Natural killer cell (primary cell): ENCODE data around the gene SKA3. TPM values are rescaled to one million over a fixed set of nuclear protein-coding genes. Genes with fewer than 3 reads are reported as not detected.

Experiments
- ATAC-seq, 3 donors: fragments of 150-1000 bp in 2 of 3; fragments of 200-7000 bp in 1 of 3; cut with Tn5 transposase; 1 replicate in 1 of 3; 2 replicates in 2 of 3; pipeline ENCODE4 v1.10.0; 2021; ENCODE audit warnings: mild to moderate bottlenecking in 2 of 3, moderate library complexity in 2 of 3
- DNase-seq, 2 donors: peaks; one replicate each; pipeline versions ENCODE4 v3.0.0 to v3.0.0-alpha.2; 2013 to 2021; ENCODE audit warnings: mixed read lengths in 1 of 2
- H3K27ac ChIP-seq: one replicate; pipeline ENCODE4 v1.5.1; 2013; ENCODE audit warnings: mild to moderate bottlenecking, low read length
- H3K27me3 ChIP-seq: one replicate; pipeline ENCODE4 v1.6.1; 2013; ENCODE audit warnings: low read length; ENCODE audit not compliant: control insufficient read depth, insufficient read depth
- H3K36me3 ChIP-seq: one replicate; pipeline ENCODE4 v1.6.1; 2013; ENCODE audit warnings: low read length; ENCODE audit not compliant: control insufficient read depth, insufficient read depth
- H3K4me1 ChIP-seq: one replicate; pipeline ENCODE4 v1.6.1; 2013; ENCODE audit warnings: low read length; ENCODE audit not compliant: control insufficient read depth, insufficient read depth
- H3K4me3 ChIP-seq: one replicate; pipeline ENCODE4 v1.5.1; 2013; ENCODE audit warnings: low read length
- H3K9me3 ChIP-seq: one replicate; pipeline ENCODE4 v1.6.1; 2013; ENCODE audit warnings: low read length; ENCODE audit not compliant: control insufficient read depth, insufficient read depth
- H3K27ac Mint-ChIP-seq, 2 donors: one replicate each; pipeline ENCODE4 v1.8.0; 2022; ENCODE audit warnings: mild to moderate bottlenecking in 2 of 2, mixed read lengths in 2 of 2, moderate library complexity in 1 of 2
- H3K27me3 Mint-ChIP-seq, 2 donors: one replicate each; pipeline ENCODE4 v1.8.0; 2022; ENCODE audit warnings: low read depth in 2 of 2, mixed read lengths in 2 of 2
- H3K36me3 Mint-ChIP-seq: one replicate; pipeline ENCODE4 v1.8.0; 2022; ENCODE audit warnings: mixed read lengths
- H3K4me1 Mint-ChIP-seq, 2 donors: one replicate each; pipeline ENCODE4 v1.8.0; 2022; ENCODE audit warnings: mixed read lengths in 2 of 2
- H3K4me3 Mint-ChIP-seq: one replicate; pipeline ENCODE4 v1.8.0; 2022; ENCODE audit warnings: mild to moderate bottlenecking, moderate library complexity, mixed read lengths
- H3K9me3 Mint-ChIP-seq, 2 donors: one replicate each; pipeline ENCODE4 v1.8.0; 2022; ENCODE audit warnings: mixed read lengths in 2 of 2
- WGBS: methylation state at CpG from one replicate; pipeline ENCODE4 v1.1.7; 2013; ENCODE audit warnings: missing lambda C conversion rate; ENCODE audit not compliant: insufficient coverage; 5-methylcytosine and 5-hydroxymethylcytosine counted together
- intact Hi-C: fragments of 100-400 bp; cut with micrococcal nuclease; formaldehyde crosslinking; loops from one replicate; pipeline ENCODE4 v1.14.2; 2022
- total RNA-seq, 4 donors: library from RNA; stranded (reverse); fragments of 120-200 nt in 1 of 4; gene quantifications; one replicate each; pipeline versions ENCODE4 v1.2.3 to v1.2.4, GENCODE V29; 2013 to 2022
- TF ChIP-seq, protein P1 (sequence below): fragments of 200-600 bp; IDR thresholded peaks from one replicate; pipeline ENCODE4 v1.8.0; 2022; ENCODE audit warnings: antibody characterized with exemption

SKA3 gene
- total RNA-seq, 3 donors from 2014 or later (not counting 1 experiment from before 2014, with no cell fraction given): 1.3 to 3.2 (median 1.4) TPM

DNA sequence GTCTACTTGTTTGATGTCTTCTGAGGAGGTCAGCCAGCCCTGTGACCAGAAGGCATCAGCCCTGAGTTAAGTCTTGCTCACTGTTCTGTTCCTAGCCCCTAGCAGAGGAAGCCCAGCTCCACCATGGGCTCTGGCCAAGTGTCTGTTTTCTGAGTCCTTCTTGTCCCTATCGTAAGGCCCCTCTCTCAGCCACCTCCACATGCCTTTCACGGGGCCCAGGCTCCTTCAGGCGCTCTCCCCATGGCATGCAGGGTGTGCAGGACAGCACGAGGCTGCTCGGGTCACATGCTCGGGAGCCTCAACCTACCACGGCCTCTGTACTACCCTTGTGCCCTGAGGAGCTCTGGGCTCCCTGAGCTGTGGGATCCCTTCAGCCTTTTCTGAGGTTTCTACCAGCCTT, 67.2 kb downstream of the SKA3 start:
- Histone ChIP-seq H3K27me3 (no peaks in the 10 kb centered on the region), H3K4me3 (no peak overlapping the region), H3K36me3 (no peaks in the 10 kb centered on the region), H3K9me3 (no peaks in the 10 kb centered on the region), H3K4me1 (no peaks in the 10 kb centered on the region), H3K27ac (no peak overlapping the region)
- 88% methylated on average over 7 of the region's 7 CpGs for WGBS
- H3K27me3 Mint-ChIP-seq: no peaks in the 10 kb centered on the region
- H3K4me3 Mint-ChIP-seq: no peak overlapping the region
- H3K9me3 Mint-ChIP-seq: no peaks in the 10 kb centered on the region
- TF ChIP-seq, protein P1, sequence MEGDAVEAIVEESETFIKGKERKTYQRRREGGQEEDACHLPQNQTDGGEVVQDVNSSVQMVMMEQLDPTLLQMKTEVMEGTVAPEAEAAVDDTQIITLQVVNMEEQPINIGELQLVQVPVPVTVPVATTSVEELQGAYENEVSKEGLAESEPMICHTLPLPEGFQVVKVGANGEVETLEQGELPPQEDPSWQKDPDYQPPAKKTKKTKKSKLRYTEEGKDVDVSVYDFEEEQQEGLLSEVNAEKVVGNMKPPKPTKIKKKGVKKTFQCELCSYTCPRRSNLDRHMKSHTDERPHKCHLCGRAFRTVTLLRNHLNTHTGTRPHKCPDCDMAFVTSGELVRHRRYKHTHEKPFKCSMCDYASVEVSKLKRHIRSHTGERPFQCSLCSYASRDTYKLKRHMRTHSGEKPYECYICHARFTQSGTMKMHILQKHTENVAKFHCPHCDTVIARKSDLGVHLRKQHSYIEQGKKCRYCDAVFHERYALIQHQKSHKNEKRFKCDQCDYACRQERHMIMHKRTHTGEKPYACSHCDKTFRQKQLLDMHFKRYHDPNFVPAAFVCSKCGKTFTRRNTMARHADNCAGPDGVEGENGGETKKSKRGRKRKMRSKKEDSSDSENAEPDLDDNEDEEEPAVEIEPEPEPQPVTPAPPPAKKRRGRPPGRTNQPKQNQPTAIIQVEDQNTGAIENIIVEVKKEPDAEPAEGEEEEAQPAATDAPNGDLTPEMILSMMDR: no peak
- intact Hi-C loops: no loop called here
- no peak overlapping the region for H3K27ac Mint-ChIP-seq
- H3K36me3 Mint-ChIP-seq: no peaks in the 10 kb centered on the region
- DNase-seq (no peak), ATAC-seq (no peak)
- no peaks in the 10 kb centered on the region for H3K4me1 Mint-ChIP-seq

DNA sequence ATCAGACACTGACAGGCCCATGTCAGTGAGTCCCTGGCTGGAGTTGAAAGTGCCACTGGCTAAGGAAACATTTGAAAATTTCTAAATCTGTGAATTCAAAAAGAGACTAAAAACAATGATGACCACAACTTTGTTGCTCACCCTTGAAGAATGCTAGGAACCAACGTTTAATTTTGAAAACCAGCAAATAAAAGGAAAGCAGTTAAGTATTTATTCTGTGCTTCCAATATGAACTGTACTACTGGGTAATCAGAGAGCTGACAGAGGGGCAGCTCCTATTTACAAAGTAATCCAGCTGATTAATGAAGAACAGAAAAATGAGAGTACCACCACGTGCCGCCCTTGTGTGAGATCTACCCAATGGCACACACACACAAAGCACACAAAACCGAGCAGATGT, 70.3 kb downstream of the SKA3 start:
- Mint-ChIP-seq H3K27me3 (no peaks in the 10 kb centered on the region), H3K9me3 (no peaks in the 10 kb centered on the region), H3K36me3 (no peaks in the 10 kb centered on the region), H3K4me3 (no peak overlapping the region), H3K27ac (no peak overlapping the region), H3K4me1 (no peaks in the 10 kb centered on the region)
- Histone ChIP-seq H3K4me1 (no peaks in the 10 kb centered on the region), H3K4me3 (no peak overlapping the region), H3K36me3 (no peaks in the 10 kb centered on the region), H3K27me3 (no peaks in the 10 kb centered on the region), H3K9me3 (no peaks in the 10 kb centered on the region), H3K27ac (no peak overlapping the region)
- intact Hi-C loops: no loop called here
- no peak for DNase-seq
- 83% methylated on average over 4 of the region's 4 CpGs for WGBS
- TF ChIP-seq, protein P1: no peak
- ATAC-seq: no peak

DNA sequence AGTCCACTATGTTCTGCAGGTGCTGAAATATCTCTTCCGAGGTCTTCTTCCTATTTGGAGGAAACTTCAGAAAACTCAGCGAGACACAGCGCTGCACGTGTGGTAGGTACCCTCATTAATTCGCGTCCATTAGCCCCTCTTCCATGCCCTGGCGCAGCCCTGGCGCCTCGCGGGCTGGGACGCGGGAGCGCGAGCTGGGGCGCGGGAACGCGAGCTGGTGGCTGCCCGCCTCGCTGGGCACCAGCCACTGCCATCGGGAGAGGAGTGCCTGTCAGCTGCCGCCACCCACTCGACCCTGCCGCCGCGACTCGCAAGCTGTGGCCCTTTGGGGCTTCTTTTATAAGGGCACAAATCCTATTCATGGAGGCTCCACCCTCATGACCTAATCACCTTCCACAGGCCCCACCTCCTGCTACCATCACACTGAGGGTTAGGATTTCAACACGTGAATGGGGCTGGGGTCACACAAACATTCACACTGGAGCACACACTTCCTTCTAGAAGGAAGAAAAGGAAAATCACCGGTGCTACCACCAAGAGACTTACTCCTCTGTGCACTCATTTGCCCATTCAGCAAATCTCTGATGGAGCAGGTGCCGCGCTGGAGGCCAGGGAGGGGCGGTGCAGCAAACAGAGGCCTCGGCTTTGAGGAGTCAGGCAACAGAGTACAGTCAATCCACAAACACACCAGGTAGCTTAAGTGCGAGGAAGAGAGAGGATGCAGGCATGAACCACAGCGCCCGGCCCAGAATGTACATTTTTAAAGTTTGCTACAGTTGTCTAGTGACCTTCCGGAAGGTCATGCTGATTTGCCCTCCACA, 71.9 kb downstream of the SKA3 start:
- Mint-ChIP-seq H3K27ac (no peak overlapping the region), H3K4me3 (no peak overlapping the region), H3K4me1 (no peaks in the 10 kb centered on the region), H3K9me3 (no peaks in the 10 kb centered on the region), H3K36me3 (no peaks in the 10 kb centered on the region), H3K27me3 (no peaks in the 10 kb centered on the region)
- H3K27me3 ChIP-seq: no peaks in the 10 kb centered on the region
- ATAC-seq (no peak), DNase-seq (no peak)
- intact Hi-C loops: no loop called here
- H3K4me3 ChIP-seq: no peak overlapping the region
- TF ChIP-seq, protein P1: no peak
- no peak overlapping the region for H3K27ac ChIP-seq
- H3K4me1 ChIP-seq: no peaks in the 10 kb centered on the region
- no peaks in the 10 kb centered on the region for H3K9me3 ChIP-seq
- H3K36me3 ChIP-seq: no peaks in the 10 kb centered on the region
- 95% methylated on average over 37 of the region's 37 CpGs for WGBS

Other genes starting within 250 kb of the SKA3 start
- gene LATS2, start 115.0 kb downstream of the SKA3 start, total RNA-seq: 10 to 100 TPM; 28.8 to 34.8 (median 29.0) TPM
- gene SAP18, start 36.4 kb downstream of the SKA3 start, total RNA-seq: 100 to 1,000 TPM; 195 to 228 (median 225) TPM
- gene MRPL57, start 106 bp upstream of the SKA3 start, total RNA-seq: 1 to 10 TPM; 7.8 to 9.9 (median 8.3) TPM